Measurements from ENCODE around the gene RFNG.

- no peak for TF ChIP-seq EZH2 (IDR thresholded peaks at IDR 0.05; ENCODE audit: low read depth)
- TF ChIP-seq CTCF (conservative IDR thresholded peaks at IDR 0.05): no peak
These were observed 29.3 kb upstream of the RFNG start for GRCh38 chr17:82080789-82081464.

Measured in PC-9 (cell line).